T-helper 1 cell (primary cell): ENCODE measurements around the gene CREG1.
A peak's percentile ranks its signal among the peaks of the same experiment; 100 is the strongest.
"Not testable (repeated sequence)": the region's sequence is repeated elsewhere in the genome, so short reads cannot be mapped to it uniquely, and the experiment has no call there.

Experiments used
- DNase-seq, 5 donors: peaks; one replicate each; pipeline ENCODE4 v3.0.0-alpha.2; 2012 to 2020
- total RNA-seq, 4 donors: gene quantifications; one replicate each; lab custom pipeline; 2026; lab: John Stamatoyannopoulos, UW

CREG1 gene
- total RNA-seq = 7.8 to 18.5 (median 12.4) reads per million in 4 donors

DNA sequence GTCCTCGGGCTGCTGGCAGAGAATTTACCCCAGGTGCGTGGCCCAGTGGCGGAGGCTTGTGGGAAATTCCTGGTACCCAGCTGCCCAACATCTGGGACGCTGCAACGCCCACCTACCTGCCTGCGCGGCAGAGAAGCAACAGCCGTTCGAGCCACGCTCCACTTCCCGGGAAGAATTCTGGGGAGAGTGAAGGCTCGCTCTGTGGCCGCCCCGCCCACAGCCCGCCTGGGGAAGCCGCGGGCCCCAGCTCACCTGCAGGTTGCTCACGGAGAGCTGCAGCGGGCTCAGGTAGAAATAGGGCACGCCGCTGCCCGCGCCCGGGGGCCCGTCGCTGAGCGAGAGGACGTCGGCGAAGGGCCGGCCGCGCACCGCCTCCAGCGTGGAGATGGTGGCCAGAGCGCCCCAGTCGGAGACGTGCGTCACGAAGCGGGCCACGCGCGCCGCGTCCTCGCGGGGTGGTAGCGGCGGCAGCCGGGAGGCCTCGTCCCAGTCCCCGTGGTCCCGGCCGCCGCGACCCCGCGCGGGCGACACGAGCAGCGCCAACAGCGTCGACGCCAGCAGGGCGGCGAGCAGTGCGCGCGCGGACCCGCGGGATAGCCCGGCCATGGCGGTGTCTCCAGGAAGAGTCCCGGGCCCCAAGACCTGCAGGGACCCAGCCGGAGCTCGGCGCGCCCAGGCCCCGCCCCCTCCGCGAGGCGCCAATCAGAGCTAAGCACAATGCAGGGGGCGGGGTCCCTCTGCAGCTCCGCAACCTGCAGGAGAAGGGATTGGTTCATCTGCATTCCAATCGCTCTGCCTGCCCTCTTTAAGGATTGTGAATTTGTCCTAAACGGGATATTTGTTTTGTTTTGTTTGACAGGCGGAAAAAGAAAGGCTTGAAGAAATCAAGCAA is at the start of gene CREG1:
CREG1 (minus strand) TSS at position 627 of the 892 bp plus-strand sequence.
- peak; percentile 81 to 89 (median 86) for DNase-seq

DNA sequence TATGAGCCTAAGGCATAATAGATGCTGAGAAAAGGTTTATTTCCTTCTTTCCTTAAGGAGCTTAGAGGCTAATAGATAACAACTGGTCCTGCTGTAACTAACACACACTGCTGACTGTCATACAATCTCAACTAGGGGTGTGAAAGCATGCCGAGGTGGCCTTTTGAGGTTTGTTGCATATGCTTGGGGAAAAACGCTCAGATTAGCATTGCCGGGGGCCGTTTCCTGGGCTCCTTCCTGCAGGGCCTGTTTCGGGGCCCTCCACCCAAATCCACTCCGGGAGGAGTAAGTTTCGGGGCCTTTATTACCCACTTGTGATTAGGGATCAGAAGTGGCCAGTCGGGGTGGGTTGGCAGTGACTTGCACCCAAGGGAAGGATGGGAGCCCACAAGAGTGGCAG is 49.3 kb upstream of the CREG1 start:
- DNase-seq = peak in 1 of 5 donors; percentile 35

DNA sequence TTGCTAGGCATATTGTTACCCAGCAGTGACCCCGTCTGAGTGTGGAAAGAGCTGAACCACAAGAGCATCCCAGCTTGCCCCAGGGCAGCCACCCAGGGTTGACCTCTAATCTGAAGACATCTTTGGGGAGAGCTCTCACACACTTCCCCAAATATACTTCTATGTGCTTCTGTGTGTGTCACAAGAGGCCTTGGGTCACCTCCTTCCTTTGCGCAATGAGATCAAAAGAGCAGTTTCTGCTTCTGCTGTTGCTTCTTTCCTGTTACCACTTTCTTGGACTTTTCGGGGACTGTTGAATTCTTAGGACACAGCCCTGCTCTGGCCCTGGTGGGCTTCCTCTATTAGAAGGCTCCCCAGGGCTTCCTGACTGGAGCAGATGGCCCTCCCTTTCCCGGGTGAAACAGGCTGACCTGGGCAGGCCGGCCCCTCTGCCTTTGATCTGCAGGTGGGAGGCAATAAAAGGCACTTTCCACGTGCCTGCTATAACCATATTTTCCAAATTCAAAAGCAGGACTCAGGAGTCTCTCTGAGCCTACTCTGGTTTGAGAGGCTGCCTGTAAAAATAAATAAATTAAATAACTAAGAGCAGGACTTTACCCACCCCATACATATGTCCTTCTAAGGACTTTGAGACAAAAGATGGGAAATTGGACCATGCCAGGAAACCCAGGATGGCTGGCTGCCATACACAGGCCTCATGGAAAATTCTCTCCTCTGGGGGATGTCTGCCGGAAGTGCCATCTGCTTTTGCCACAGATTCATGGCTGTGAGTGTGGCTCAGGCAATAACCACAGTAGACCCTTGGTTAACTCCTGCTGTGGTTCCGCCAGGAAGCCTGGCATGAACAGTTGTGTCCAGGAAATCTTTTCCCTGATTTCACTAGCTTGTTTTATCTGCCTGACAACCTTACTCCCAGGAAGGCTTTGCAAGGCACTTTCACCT is 48.2 kb upstream of the CREG1 start:
- peak in 1 of 5 donors; percentile 41 for DNase-seq

DNA sequence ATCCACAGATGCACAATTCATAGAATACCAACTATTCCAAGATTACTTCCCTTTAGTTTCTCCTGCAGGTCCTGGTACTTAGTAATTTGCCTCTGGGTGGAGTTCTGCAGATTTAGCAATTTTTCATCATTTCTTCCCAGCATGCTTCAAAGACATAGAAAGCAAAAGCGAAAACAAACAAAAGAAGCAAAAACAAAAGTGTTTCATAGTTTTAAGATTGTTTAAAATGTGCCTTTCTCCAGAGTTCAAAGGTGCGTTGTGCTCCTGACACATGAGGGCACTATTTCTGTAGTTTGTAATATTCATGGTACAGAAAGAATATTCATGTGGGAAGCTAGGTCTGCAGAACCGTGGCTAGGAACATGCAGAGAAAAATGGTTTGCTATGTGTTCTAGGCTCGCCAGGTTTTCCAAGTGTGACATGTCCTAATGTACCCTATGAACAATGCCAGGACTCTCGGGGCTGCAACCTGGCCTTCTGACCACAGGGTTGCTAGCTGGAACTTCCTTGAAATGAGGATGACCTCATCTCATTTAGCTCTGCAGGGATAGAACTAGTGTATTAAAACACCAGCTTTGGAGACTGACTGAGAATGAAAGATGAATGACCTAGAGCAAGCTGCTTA is 46.5 kb upstream of the CREG1 start:
- peak in 3 of 5 donors; percentile 22 to 84 (median 31) for DNase-seq

DNA sequence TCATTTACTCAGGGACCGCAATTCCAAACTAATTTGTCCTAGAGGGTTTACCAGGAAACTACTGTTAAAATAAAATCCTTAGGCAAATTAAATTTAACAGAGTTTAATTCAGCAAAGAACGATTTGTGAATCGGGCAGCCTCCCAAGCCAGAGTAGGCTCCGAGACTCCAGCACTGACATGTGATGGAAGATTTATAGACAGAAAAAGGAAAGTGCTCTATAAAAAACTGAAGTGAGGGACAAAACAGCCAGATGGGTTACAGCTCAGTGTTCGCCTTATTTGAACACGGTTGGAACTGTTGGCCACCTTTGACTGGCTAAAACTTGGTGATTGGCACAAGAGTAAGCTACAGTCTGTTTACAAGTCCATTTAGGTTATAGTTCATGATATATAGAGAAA is 41.3 kb upstream of the CREG1 start:
- no peak for DNase-seq

GRCh38 chr1:167593860-167594259 is 40.3 kb upstream of the CREG1 start:
- no peak for DNase-seq

GRCh38 chr1:167592475-167592874 is 38.9 kb upstream of the CREG1 start:
- DNase-seq = no peak

- DNase-seq = no peak
Observed at GRCh38 chr1:167588361-167588760, 34.8 kb upstream of the CREG1 start.

DNA sequence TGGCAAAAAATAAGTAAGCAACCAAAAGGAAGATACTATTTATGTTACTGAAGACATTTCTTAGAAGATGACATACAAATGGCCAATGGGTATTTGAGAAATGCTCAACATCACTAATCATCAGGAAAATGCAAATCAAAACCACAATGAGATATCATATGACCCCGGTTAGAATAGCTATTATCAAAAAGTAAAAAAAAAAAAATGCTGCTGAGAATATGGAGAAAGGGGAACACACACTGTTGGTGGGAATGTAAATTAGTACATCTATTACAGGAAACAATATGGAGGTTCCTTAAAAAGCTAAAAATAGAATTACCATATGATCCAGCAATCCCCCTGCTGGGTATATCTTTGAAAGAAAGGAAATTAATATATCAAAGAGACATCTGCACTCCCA is 34.3 kb upstream of the CREG1 start:
- DNase-seq = no peak

DNA sequence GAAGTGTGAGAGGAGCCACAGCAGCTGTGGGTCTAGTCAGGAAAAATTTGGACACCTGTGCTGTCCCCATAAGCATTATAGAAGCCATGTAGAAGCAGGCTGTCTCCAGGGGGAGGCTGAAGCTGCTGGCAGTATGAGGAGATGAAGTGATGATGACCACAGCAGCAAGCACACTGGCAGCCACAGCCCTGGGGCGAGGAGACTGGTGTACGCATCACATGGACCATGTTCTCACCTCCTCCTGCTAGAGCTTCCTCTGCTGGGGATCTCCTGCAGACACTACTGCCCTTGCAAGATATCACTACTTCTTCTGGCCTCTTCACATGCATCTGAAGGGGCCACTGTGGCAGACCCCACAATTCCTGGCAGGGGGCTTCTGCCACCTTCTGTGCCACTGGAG is 33.8 kb upstream of the CREG1 start:
- DNase-seq = no peak

- DNase-seq = no peak
Observed at GRCh38 chr1:167584581-167584980, 31.0 kb upstream of the CREG1 start.

GRCh38 chr1:167582722-167583121 is 29.2 kb upstream of the CREG1 start:
- DNase-seq = no peak

DNA sequence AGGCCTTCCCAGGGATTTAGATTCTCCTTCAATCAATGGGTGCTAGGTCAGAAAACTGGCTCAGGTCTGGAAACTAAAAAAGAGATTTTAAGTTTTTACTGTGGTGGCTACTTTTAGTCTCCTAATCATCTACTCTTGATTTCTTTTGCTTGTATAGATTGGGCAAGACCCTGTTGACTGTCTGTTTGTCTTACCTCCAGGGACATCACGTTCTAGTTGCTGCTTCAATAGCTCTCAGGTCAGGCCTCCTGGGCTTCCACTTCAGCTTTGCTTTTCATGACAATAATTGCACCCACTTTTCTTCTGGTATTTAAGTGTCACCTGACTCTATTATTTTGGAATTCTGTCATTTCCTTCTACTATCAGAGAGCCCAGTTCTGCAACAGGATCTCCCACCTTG is 28.5 kb upstream of the CREG1 start:
- DNase-seq = no peak

GRCh38 chr1:167579986-167580385 is 26.4 kb upstream of the CREG1 start:
- DNase-seq = no peak

DNA sequence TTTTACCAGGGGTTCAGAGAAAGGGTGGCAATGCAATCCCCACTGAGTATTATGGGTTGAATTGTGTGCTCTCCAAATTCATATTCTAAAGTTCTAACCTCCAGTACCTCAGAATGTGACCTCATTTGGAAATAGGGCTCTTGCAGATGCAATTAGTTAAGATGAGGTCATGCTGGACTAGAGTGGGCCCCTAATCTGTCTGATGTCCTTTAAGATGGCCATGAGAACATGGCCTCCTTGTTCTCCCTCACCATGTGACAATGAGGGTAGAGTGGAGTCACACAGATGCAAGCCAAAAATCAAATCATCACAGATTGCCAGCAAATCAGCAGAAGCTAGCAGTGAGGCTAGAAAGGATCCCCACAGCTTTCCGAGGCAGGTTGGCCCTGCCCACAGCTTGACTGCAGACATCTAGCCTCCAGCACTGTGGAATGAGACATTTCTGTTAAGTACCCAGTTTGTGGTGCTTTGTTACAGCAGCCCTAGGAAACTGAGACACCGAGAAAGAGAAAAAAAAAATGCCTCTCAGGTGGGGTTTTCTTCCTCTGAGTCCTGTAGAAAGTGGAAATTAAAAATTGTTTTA is 25.5 kb upstream of the CREG1 start:
- no peak for DNase-seq

DNA sequence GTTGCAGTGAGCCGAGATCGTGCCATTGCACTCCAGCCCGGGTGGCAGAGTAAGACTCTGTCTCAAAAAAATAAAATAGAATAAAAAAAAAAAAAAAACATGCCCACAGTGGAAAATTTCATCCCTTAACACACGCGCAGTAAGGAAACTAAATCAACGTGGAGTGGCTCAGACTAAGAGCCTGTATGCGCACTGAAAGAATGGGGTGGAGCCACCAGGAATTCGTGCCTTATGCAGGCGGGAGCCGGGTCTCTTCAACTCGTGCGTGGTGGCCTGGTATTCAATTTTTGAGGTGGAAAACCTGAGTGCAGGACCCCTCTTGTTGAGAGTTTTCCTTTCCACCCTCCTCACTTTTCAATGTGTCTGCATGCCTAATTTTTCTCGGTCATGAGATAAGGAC is 22.1 kb upstream of the CREG1 start:
- no peak for DNase-seq

- DNase-seq = no peak
Observed at GRCh38 chr1:167573035-167573434, 19.5 kb upstream of the CREG1 start.

- DNase-seq = not testable (repeated sequence)
Observed at GRCh38 chr1:167570712-167571111, 17.1 kb upstream of the CREG1 start.

DNA sequence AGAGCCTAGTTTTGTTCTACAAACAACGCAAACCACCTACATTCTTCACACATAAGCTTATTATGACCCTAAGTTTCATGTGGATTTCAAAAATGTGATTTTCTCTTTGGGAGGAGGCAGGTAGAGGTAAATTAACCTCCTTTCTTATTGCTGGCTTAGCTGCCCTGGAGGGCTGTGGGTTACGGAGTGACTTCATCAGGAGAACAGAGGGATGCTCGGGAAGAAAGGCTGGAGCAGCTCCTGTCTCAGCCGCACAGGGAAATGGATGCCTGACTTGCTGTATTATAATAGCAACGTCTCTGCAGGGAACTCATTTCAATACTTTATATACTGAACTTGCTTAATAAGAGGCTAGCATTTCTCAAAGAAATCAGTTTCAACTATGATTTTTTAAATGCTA is 14.1 kb upstream of the CREG1 start:
- DNase-seq = no peak

- no peak for DNase-seq
Observed at GRCh38 chr1:167566766-167567165, 13.2 kb upstream of the CREG1 start.

GRCh38 chr1:167565922-167566321 is 12.4 kb upstream of the CREG1 start:
- no peak for DNase-seq

DNA sequence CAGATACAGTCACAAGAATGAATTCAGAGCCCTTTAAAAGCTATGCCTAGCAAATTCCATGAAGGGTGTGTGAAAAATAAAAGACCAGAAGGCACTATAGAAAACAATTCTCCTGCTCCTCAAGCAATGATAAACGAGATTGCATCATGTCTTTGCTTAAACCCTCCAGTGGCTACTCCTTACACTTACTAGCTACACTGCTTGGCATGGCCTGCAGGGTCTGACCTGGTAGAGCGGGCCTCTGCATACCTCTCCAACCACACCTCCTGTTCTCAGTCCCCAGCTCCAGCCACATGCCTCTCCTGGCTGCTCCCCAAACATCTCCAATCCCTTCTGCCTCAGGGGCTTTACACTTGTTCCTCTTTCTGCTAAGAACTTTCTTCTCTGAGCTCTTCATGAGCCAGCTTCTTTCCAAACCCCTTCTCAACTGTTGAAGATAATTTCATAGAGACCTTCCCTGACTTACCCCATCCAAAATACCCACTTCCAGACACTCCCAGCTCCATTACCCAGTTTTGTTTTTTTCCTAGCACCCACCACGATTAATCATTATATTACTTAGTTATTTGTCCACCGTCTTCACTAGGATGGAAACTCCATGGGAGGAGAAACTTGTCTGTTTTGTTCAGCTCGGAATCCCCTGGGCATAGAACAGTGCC is 11.2 kb upstream of the CREG1 start:
- DNase-seq = peak in 1 of 5 donors; percentile 33
